DND-41 (cell line): ENCODE results near the gene ITGAE.
A peak's percentile ranks its signal among the peaks of the same experiment; 100 is the strongest.

Source experiments
- ATAC-seq: fragments of 200-7000 bp; cut with Tn5 transposase; 3 replicates; pipeline ENCODE4 v1.9.1; 2021; ENCODE audit warnings: low read depth; ENCODE audit not compliant: insufficient read depth
- DNase-seq: peaks from one replicate; pipeline ENCODE4 v3.0.0-alpha.2; 2020
- H2AFZ ChIP-seq: 2 replicates; pipeline ENCODE4 v1.6.0; 2012; ENCODE audit warnings: low read depth, low read length
- H3K27ac ChIP-seq: 2 replicates; pipeline ENCODE4 v1.5.1; 2012; ENCODE audit warnings: low read length, inconsistent platforms
- H3K27me3 ChIP-seq: fragments of 200-600 bp; sonication (generic); 2 replicates; pipeline ENCODE4 v1.6.0; 2012; ENCODE audit warnings: low read length, mild to moderate bottlenecking, inconsistent platforms; ENCODE audit not compliant: insufficient read depth, poor library complexity
- H3K36me3 ChIP-seq: 2 replicates; pipeline ENCODE4 v1.5.1; 2012; ENCODE audit warnings: low read length, inconsistent platforms; ENCODE audit not compliant: insufficient read depth
- H3K4me1 ChIP-seq: 2 replicates; pipeline ENCODE4 v1.5.1; 2012; ENCODE audit warnings: mild to moderate bottlenecking, low read length; ENCODE audit not compliant: insufficient read depth
- H3K4me2 ChIP-seq: 2 replicates; pipeline ENCODE4 v1.6.0; 2012; ENCODE audit warnings: mild to moderate bottlenecking, moderate library complexity, low read length, inconsistent platforms; ENCODE audit not compliant: insufficient read depth
- H3K4me3 ChIP-seq, 2 experiments: fragments of 200-600 bp in 1 of 2; shearing (Covaris generic) in 1 of 2; 2 replicates each; pipeline ENCODE4 v1.5.1; 2012 to 2016; ENCODE audit warnings: inconsistent platforms in 2 of 2, low read length in 2 of 2, mild to moderate bottlenecking in 2 of 2, low read depth in 1 of 2, moderate library complexity in 1 of 2
- H3K79me2 ChIP-seq: 2 replicates; pipeline ENCODE4 v1.6.0; 2012; ENCODE audit warnings: low read length, inconsistent platforms; ENCODE audit not compliant: insufficient read depth
- H3K9ac ChIP-seq: 2 replicates; pipeline ENCODE4 v1.6.0; 2012; ENCODE audit warnings: low read depth, mild to moderate bottlenecking, inconsistent platforms, low read length, moderate library complexity
- H3K9me3 ChIP-seq: 2 replicates; pipeline ENCODE4 v1.5.1; 2012; ENCODE audit warnings: low read length, moderate library complexity, mild to moderate bottlenecking, inconsistent platforms; ENCODE audit not compliant: insufficient read depth, severe bottlenecking
- H4K20me1 ChIP-seq: 2 replicates; pipeline ENCODE4 v1.6.0; 2012; ENCODE audit warnings: low read length; ENCODE audit not compliant: insufficient read depth
- CTCF ChIP-seq: IDR thresholded peaks from 2 replicates; pipeline ENCODE4 v1.5.1; 2012; ENCODE audit warnings: borderline replicate concordance, low read length, moderate library complexity, mild to moderate bottlenecking; ENCODE audit not compliant: poor library complexity, severe bottlenecking; ENCODE audit errors: extremely low read depth
- EZH2 ChIP-seq: IDR thresholded peaks from 3 replicates; pipeline ENCODE4 v1.6.1; 2012; ENCODE audit warnings: borderline replicate concordance, low read depth, mild to moderate bottlenecking, moderate library complexity, low read length, inconsistent platforms; ENCODE audit not compliant: severe bottlenecking

Gene ITGAE

GRCh38 chr17:3765981-3766380, 35.0 kb downstream of the ITGAE start:
- Histone ChIP-seq H4K20me1 (no peaks in the 10 kb centered on the region), H3K9ac (peak overlapping the region; percentile 53), H3K36me3 (no peaks in the 10 kb centered on the region), H3K27ac (peak overlapping the region; percentile 98), H3K4me3 (no peak overlapping the region; a peak in 1 of 4 replicates), H3K4me2 (peak overlapping the region; percentile 48), H3K79me2 (no peaks in the 10 kb centered on the region), H3K27me3 (no peaks in the 10 kb centered on the region), H2AFZ (no peak overlapping the region), H3K4me1 (peaks cover 83% of the 10 kb centered on the region), H3K9me3 (no peaks in the 10 kb centered on the region)
- DNase-seq (peak; percentile 39), ATAC-seq (no peak)
- TF ChIP-seq CTCF = no peak
- no peak for TF ChIP-seq EZH2

DNA sequence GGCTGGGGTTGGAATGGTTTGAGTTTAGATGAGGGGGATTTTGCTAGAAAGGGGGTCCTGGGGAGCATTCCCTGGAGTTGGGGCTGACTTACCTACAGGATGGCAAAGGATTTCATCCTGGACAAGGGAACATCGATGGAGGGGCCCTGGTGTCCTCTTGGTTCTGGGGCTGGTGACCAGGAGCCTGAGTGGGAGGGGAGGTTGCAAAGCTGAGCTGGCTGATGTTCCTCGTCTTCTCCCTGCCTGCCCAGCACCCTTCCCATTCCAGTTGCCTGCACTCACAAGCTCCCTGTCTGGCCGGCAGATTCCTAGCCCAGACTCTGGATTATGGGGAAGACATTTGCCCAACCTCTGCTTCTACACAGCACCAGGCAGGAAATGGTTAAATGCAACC, 37.2 kb downstream of the ITGAE start:
- H3K27me3 ChIP-seq = no peaks in the 10 kb centered on the region
- TF ChIP-seq EZH2 (no peak), CTCF (no peak)
- no peak overlapping the region for H2AFZ ChIP-seq
- H3K4me1 ChIP-seq = peaks cover 60% of the 10 kb centered on the region
- no peak overlapping the region for H3K4me2 ChIP-seq
- no peaks in the 10 kb centered on the region for H3K36me3 ChIP-seq
- ATAC-seq = no peak
- no peaks in the 10 kb centered on the region for H3K9me3 ChIP-seq
- H3K27ac ChIP-seq = peak overlapping the region; percentile 98
- no peaks in the 10 kb centered on the region for H4K20me1 ChIP-seq
- H3K79me2 ChIP-seq = no peaks in the 10 kb centered on the region
- H3K9ac ChIP-seq = peak overlapping the region; percentile 53
- no peak overlapping the region; a peak in 1 of 4 replicates for H3K4me3 ChIP-seq
- DNase-seq = no peak

DNA sequence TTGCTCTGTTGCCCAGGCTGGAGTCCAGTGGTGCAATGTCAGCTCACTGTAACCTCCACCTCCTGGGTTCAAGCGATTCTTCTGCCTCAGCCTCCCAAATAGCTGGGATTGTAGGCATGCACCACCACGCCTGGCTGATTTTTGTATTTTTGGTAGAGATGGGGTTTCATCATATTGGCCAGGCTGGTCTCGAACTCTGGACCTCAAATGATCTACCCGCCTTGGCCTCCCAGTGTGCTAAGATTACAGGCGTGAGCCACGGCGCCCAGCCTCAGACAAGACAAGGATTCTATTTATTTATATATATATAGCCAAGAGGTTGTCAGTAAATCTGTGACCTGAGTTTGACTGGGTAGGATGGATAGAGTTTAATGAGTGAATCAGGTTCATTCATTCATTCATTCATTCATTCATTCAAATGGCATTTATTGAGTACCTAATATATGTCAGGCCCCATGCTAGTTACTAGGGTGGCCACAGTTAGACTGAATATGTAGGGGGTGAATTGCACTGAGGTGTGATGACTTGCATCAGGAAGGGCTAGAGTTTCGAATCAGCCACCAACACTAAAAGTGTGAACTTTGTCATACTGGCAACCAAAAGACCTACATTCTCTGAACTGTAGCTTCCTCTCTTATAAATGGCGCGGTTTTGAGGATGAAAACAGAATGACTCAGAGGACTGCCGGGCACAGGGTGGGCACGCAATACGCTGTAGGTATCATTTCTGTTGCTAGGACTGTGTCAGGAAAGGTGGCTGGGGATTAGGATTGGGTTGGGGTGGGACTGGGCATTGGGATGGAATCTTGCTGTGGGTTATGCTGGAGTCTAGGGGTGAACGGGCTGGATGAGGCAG, 37.8 kb downstream of the ITGAE start:
- ATAC-seq = no peak
- no peak for DNase-seq
- Histone ChIP-seq H3K9me3 (no peaks in the 10 kb centered on the region), H3K4me1 (peaks cover 54% of the 10 kb centered on the region), H3K4me3 (no peak overlapping the region; a peak in 1 of 4 replicates), H3K27ac (peak overlapping the region; percentile 98), H3K79me2 (no peaks in the 10 kb centered on the region), H2AFZ (no peak overlapping the region), H3K9ac (peak overlapping the region; percentile 53), H3K4me2 (no peak overlapping the region), H3K27me3 (no peaks in the 10 kb centered on the region), H4K20me1 (no peaks in the 10 kb centered on the region), H3K36me3 (no peaks in the 10 kb centered on the region)
- TF ChIP-seq CTCF (no peak), EZH2 (no peak)
